Effector memory CD4-positive, alpha-beta T cell (primary cell): ENCODE results near the gene GPRASP3.
"Not testable (repeated sequence)": the region's sequence is repeated elsewhere in the genome, so short reads cannot be mapped to it uniquely, and the experiment has no call there.

Source experiments
- DNase-seq, 3 donors: peaks; one replicate each; pipeline ENCODE4 v3.0.0-alpha.2; 2020
- H3K27ac ChIP-seq: 2 replicates; pipeline ENCODE4 v1.7.0; 2013; ENCODE audit warnings: mild to moderate bottlenecking, low read length, moderate library complexity; ENCODE audit not compliant: insufficient read depth, poor library complexity, severe bottlenecking
- H3K27me3 ChIP-seq: replicated peaks from 2 replicates; pipeline ENCODE4 v1.7.0; 2013; ENCODE audit warnings: mild to moderate bottlenecking, low read length; ENCODE audit not compliant: insufficient read depth, control insufficient read depth, poor library complexity, severe bottlenecking
- H3K36me3 ChIP-seq: 2 replicates; pipeline ENCODE4 v1.7.0; 2013; ENCODE audit warnings: mild to moderate bottlenecking, low read length, moderate library complexity; ENCODE audit not compliant: control insufficient read depth, insufficient read depth
- H3K4me1 ChIP-seq: 2 replicates; pipeline ENCODE4 v1.7.0; 2013; ENCODE audit warnings: low read length, mild to moderate bottlenecking; ENCODE audit not compliant: control insufficient read depth, insufficient read depth, poor library complexity, severe bottlenecking
- H3K4me3 ChIP-seq: 2 replicates; pipeline ENCODE4 v1.7.0; 2013; ENCODE audit warnings: low read length, low read depth, mild to moderate bottlenecking; ENCODE audit not compliant: insufficient read depth, poor library complexity, severe bottlenecking
- H3K9me3 ChIP-seq: 2 replicates; pipeline ENCODE4 v1.7.0; 2013; ENCODE audit warnings: mild to moderate bottlenecking, low read length, moderate library complexity; ENCODE audit not compliant: control insufficient read depth

The GPRASP3 gene

DNA sequence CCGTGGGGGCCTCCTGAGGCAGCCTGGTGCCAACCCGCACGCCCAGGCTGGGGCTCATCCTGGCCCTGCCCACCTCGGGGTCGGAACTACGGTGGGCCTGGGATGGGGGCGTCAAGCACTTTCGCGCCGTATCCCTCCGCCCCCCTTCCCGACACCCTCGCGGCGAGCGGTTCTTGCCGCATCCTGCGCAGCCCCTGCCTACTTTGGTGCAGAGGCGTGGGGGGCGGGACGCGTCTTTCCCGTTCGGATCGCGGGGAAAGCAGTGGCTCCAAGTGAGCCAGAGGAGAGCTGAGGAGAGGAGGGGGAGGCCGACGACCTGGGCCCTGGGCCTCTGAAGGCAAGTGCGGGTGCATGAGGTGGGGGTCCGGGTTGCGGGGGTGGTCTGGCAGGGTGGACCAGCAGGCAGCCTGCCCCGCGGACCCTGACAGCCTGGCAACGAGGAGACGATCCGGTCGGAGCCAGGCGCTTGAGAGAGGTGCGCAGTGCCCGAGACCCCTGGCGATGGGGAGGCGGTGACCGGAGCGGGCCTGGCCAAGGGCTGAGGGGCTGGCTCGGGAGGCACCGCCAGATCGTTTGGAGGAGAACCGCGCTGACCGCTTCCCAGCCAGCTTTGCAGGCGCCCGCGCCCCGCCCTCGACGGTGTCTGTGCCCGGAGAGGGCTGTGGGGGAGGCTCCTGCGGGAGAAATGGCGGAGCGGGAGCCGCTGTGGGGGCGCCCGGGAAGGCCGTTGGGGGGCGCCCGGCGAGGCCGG is 8.2 kb upstream of the GPRASP3 start, which contains the start of gene GPRASP2:
Gene GPRASP2, plus strand, starts transcription at position 233 of the 751 bp plus-strand sequence. CDS start 2,422 bp downstream, outside the sequence.
- Histone ChIP-seq H3K36me3 (no peaks in the 10 kb centered on the region), H3K27ac (no peak within 1 kb of the TSS), H3K4me1 (peaks cover 5% of the 10 kb centered on the region), H3K4me3 (peak within 1 kb of the TSS; percentile 55), H3K27me3 (peaks cover 3% of the 10 kb centered on the region), H3K9me3 (no peaks in the 10 kb centered on the region)
- DNase-seq = no peak

DNA sequence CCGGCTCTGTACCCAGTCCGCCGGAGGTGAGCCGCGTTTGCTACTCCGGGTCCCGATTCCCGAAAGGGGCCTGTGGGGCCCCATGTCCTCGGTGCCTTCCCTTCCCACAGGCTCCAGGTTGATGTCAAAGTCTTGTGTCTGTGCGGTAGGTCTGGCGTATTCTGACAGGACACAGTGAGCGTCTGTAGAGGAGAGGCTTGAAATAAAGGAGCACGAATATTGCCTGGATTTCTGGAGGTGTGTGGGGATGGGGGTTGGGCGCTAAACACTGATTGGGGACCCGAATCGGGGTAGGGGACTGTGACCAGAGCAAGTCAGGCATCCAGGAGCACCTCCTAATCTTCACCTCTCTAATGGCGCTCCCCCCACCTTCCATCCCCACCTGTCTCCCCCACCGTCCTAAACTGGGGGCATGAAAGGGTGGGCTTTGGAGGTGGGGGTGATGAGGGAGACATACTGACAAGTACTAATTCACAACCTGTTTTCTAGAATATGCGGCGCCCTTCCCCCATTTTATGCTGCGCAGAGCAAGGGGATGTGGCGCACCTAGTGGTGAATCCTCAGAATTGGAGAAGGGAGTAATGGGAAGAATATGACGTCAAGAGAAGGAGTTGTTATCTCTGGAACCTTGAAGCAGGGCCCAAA is 7.4 kb upstream of the GPRASP3 start:
- H3K4me3 ChIP-seq = peak overlapping the region; percentile 55
- peaks cover 3% of the 10 kb centered on the region for H3K27me3 ChIP-seq
- H3K36me3 ChIP-seq = no peaks in the 10 kb centered on the region
- peaks cover 5% of the 10 kb centered on the region for H3K4me1 ChIP-seq
- H3K27ac ChIP-seq = no peak overlapping the region
- no peak for DNase-seq
- no peaks in the 10 kb centered on the region for H3K9me3 ChIP-seq

DNA sequence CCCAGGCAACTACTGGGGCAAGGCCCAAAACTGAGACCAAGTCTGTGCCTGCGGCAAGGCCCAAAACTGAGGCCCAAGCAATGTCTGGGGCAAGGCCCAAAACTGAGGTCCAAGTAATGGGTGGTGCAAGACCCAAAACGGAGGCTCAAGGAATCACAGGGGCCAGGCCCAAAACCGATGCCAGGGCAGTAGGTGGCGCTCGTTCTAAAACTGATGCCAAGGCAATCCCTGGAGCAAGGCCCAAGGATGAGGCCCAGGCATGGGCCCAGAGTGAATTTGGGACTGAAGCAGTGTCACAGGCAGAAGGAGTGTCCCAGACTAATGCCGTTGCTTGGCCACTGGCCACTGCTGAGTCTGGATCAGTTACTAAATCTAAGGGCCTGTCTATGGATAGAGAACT is 5.5 kb upstream of the GPRASP3 start:
- no peaks in the 10 kb centered on the region for H3K9me3 ChIP-seq
- H3K4me1 ChIP-seq = no peaks in the 10 kb centered on the region
- no peaks in the 10 kb centered on the region for H3K36me3 ChIP-seq

DNA sequence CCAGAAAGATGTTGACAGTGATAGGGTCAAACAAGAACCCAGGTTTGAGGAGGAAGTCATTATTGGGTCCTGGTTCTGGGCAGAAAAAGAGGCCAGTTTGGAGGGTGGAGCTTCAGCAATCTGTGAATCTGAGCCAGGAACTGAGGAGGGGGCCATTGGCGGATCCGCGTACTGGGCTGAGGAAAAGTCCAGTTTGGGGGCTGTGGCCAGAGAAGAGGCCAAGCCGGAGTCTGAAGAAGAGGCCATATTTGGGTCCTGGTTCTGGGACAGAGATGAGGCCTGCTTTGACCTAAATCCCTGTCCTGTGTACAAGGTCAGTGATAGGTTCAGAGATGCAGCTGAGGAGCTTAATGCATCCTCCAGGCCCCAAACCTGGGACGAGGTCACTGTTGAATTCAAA is 4.6 kb upstream of the GPRASP3 start:
- H3K27ac ChIP-seq = no peak overlapping the region
- peaks cover 3% of the 10 kb centered on the region for H3K4me1 ChIP-seq
- peaks cover 3% of the 10 kb centered on the region for H3K27me3 ChIP-seq
- H3K4me3 ChIP-seq = no peak overlapping the region
- no peak for DNase-seq
- no peaks in the 10 kb centered on the region for H3K9me3 ChIP-seq
- no peaks in the 10 kb centered on the region for H3K36me3 ChIP-seq

More for the DNA sequence above, 5.5 kb upstream of the GPRASP3 start:
- Histone ChIP-seq H3K4me3 (no peak overlapping the region), H3K27me3 (peaks cover 3% of the 10 kb centered on the region), H3K27ac (no peak overlapping the region)
- DNase-seq = no peak

DNA sequence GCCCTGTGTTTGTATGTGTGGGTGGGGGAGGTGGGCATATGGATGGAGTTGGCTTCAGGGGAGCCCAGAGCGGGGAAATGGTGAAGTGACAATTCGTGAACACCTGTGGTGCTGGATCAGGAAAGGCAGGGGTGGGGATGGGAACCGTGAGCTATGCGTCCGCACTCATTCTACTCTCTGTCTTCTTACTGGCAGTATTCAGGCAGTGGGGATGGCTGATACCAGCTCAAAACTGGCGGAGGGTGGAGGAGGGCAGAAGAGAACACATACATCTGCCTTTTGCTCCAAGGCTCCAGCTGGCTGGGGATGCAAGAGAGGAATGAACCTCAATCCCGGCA is 595 bp downstream of the GPRASP3 start:
- H3K4me3 ChIP-seq = peak overlapping the region; percentile 43
- H3K27me3 ChIP-seq = not testable (repeated sequence)

DNA sequence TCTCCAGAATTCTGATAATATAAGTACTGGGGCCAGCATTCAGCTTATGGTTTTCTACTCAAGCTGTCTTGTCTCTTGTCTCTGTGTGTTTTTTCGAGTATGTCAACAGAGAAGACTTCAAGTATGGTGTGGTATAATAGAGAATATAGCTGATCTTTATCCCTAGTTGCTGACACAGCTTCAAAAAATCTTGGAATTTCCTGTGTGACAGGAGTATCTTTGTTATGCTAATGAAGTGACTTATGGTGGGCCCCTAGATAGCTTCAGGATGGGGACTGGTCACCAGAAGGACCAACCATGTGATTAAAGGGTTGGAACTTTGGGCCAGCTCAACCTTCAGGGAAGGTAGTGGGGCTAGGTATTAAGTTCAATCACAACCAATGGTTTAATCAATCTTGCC is 2.9 kb downstream of the GPRASP3 start:
- Histone ChIP-seq H3K36me3 (no peaks in the 10 kb centered on the region), H3K27ac (no peak overlapping the region), H3K4me3 (no peak overlapping the region), H3K9me3 (no peaks in the 10 kb centered on the region), H3K4me1 (peaks cover 3% of the 10 kb centered on the region), H3K27me3 (no peaks in the 10 kb centered on the region)
- no peak for DNase-seq

More for the DNA sequence above, 595 bp downstream of the GPRASP3 start:
- DNase-seq, H3K27ac ChIP-seq, H3K36me3 ChIP-seq, H3K4me1 ChIP-seq, H3K9me3 ChIP-seq: not testable (repeated sequence)

DNA sequence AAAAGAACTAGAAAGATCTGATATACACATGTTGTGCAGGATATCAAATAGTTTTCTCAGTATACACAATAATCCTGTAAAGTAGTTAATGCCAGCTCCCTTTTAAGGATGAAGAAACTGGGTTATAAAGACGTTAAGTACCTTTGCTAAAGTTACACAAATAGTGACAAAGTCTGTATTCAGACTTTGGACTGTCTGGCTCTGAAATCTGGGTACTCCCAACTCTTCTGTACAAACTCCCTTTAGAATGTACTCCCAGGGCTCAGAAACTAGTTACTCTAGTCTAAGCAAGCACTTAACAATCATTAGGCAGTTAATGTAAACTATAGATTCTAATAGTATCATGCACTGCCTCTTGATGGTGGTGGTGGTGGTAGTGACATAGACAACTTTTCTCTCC is 7.2 kb downstream of the GPRASP3 start:
- Histone ChIP-seq H3K27me3 (no peaks in the 10 kb centered on the region), H3K4me3 (no peak overlapping the region), H3K9me3 (no peaks in the 10 kb centered on the region), H3K27ac (no peak overlapping the region), H3K36me3 (no peaks in the 10 kb centered on the region), H3K4me1 (no peaks in the 10 kb centered on the region)
- DNase-seq = no peak

DNA sequence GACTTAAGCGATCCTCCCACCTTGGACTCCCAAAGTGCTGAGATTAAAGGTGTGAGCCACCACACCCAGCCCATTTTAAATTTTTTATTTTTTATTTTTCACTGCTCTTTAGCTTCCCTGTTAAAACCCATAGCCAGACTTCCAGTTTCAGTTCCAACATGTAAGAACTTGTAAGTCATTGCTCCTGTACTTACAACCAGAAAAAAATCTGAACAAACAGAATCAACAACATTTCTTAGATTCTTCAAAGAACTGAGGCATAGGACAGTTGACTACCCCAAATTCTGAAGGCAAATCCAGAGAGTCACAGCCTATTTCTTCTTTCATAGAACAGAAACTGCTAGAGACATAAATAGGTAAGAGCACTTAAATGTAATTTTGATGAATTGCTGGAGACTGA is 8.1 kb downstream of the GPRASP3 start:
- Histone ChIP-seq H3K4me1 (no peaks in the 10 kb centered on the region), H3K36me3 (no peaks in the 10 kb centered on the region), H3K4me3 (no peak overlapping the region), H3K27ac (no peak overlapping the region), H3K9me3 (no peaks in the 10 kb centered on the region), H3K27me3 (no peaks in the 10 kb centered on the region)
- DNase-seq = no peak

DNA sequence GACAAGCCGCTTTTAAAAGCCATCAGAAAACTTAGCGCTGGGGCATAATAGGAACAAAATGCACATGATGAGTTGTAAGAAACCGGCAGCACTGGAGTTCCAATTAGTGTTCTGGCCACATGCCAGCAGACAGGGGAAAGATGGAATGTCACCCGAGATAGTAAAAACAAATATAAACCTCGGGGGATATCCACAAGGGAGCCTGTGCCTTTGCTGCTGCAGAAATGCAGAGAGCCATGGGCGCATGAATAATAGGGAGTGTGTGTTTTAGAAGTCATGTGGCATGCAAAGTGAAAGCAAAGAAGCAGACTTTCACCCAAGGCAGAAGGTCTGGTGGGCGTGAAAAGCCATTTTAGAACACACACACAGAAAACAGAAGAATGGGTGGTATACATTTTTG is 19.1 kb downstream of the GPRASP3 start:
- H3K27me3 ChIP-seq = no peaks in the 10 kb centered on the region
- no peak overlapping the region for H3K27ac ChIP-seq
- H3K4me1 ChIP-seq = no peaks in the 10 kb centered on the region
- no peaks in the 10 kb centered on the region for H3K36me3 ChIP-seq
- H3K9me3 ChIP-seq = no peaks in the 10 kb centered on the region
- DNase-seq = no peak
- no peak overlapping the region for H3K4me3 ChIP-seq

DNA sequence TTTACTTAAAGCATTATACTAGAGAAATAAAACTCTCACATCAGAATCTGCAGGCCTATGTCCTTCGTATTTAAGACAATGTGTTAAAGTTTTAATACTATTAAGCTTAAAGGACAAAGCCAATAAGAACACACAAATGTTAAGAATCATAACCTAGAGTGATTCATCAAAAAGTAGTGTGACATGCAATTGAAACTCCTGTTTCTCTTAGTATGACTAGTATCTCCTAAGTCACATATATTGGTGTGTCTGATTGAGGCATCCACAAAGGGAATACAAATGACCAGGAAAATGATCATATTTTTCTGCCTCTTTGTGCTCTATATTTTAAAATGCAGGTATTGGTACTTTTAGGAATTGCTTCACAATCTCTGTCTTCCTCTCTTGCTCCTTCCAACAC is 23.8 kb downstream of the GPRASP3 start:
- H3K4me1 ChIP-seq = no peaks in the 10 kb centered on the region
- DNase-seq = no peak
- no peak overlapping the region for H3K4me3 ChIP-seq
- H3K27me3 ChIP-seq = no peaks in the 10 kb centered on the region
- H3K27ac ChIP-seq = no peak overlapping the region
- no peaks in the 10 kb centered on the region for H3K36me3 ChIP-seq
- H3K9me3 ChIP-seq = no peaks in the 10 kb centered on the region
